ENCODE measurements around the gene CACNA1H. TPM values are rescaled to one million over a fixed set of nuclear protein-coding genes. Genes with fewer than 3 reads are reported as not detected.

CACNA1H gene
- total and polyA plus RNA-seq, 11 donors = 1.6 to 14.6 (median 3.2) TPM

- H3K36me3 ChIP-seq = no peaks in the 10 kb centered on the region
- peaks cover 0 to 33% (median 3%) of the 10 kb centered on the region in 9 donors for H3K27me3 ChIP-seq
- ATAC-seq (no peak), DNase-seq (no peak)
- H3K4me1 ChIP-seq = no peaks in the 10 kb centered on the region
- intact Hi-C loops (cut with DNase I) = no loop called here
- no peak overlapping the region for H3K27ac ChIP-seq
- no peak for TF ChIP-seq POLR2A (IDR thresholded peaks at IDR 0.05)
- TF ChIP-seq, protein P1, sequence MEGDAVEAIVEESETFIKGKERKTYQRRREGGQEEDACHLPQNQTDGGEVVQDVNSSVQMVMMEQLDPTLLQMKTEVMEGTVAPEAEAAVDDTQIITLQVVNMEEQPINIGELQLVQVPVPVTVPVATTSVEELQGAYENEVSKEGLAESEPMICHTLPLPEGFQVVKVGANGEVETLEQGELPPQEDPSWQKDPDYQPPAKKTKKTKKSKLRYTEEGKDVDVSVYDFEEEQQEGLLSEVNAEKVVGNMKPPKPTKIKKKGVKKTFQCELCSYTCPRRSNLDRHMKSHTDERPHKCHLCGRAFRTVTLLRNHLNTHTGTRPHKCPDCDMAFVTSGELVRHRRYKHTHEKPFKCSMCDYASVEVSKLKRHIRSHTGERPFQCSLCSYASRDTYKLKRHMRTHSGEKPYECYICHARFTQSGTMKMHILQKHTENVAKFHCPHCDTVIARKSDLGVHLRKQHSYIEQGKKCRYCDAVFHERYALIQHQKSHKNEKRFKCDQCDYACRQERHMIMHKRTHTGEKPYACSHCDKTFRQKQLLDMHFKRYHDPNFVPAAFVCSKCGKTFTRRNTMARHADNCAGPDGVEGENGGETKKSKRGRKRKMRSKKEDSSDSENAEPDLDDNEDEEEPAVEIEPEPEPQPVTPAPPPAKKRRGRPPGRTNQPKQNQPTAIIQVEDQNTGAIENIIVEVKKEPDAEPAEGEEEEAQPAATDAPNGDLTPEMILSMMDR (IDR thresholded peaks at IDR 0.05) = no peak
- H3K4me3 ChIP-seq = no peak overlapping the region
- WGBS, 4 donors = 31 to 61% (median 47%) methylated on average over 10 to 17 of the region's 17 CpGs
- no peaks in the 10 kb centered on the region for H3K9me3 ChIP-seq
Observed at GRCh38 chr16:1126044-1126443, 26.9 kb upstream of the CACNA1H start.

DNA sequence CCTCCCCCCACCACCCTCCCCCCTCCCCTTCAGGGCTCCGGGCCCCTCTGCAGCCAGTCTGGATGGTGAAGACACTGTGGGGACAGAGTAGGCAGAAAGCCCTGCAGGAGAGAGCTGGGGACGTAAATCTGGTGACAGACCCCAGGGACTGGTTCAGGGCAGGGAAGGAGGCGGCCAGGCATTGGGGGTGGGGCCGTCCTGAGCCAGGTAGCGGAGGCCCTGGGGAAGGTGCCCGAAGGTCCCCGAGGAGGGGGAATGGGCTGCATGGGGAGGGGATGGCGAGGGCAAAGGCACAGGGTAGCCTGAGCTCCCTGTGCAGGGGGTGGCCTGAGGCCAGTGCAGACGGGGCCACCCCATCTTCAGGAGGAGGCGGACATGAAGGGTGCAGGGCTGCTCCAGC lies 26.3 kb upstream of the CACNA1H start:
- ATAC-seq (no peak), DNase-seq (no peak)
- Histone ChIP-seq H3K4me1 (no peaks in the 10 kb centered on the region), H3K27me3 (peaks cover 0 to 33% (median 3%) of the 10 kb centered on the region in 9 donors), H3K27ac (no peak overlapping the region), H3K4me3 (no peak overlapping the region), H3K36me3 (no peaks in the 10 kb centered on the region), H3K9me3 (no peaks in the 10 kb centered on the region)
- WGBS, 4 donors = 31 to 48% (median 37%) methylated on average over 10 of the region's 10 CpGs
- intact Hi-C loops (cut with DNase I) = no loop called here
- TF ChIP-seq, protein P1 (IDR thresholded peaks at IDR 0.05) = no peak
- no peak for TF ChIP-seq POLR2A (IDR thresholded peaks at IDR 0.05)

DNA sequence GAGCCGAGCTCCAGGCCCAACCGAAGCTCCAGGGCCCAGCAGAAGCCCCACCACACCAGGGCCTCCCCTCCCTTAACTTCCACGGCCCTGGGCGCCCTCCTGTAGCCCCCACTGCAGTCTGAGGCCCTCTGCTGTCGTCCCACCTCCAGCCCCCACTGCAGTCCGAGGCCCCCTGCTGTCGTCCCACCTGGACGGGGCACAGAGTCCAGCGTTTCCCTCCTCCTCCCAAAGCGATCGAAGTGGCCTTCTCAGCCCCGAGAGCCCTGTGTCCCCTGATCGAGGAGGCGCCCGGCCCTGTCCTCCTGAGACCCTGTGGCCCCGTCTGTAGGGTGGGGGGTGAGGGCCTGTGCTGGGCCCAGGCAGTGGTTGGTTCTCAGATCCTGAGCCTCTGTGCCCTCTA lies 25.8 kb upstream of the CACNA1H start:
- H3K27ac ChIP-seq = no peak overlapping the region
- H3K4me1 ChIP-seq = no peaks in the 10 kb centered on the region
- no peaks in the 10 kb centered on the region for H3K36me3 ChIP-seq
- H3K27me3 ChIP-seq = peaks cover 0 to 33% (median 3%) of the 10 kb centered on the region in 9 donors
- 43 to 50% (median 48%) methylated on average over 11 to 16 of the region's 16 CpGs for WGBS, 4 donors
- H3K9me3 ChIP-seq = no peaks in the 10 kb centered on the region
- intact Hi-C loops (cut with DNase I) = no loop called here
- H3K4me3 ChIP-seq = no peak overlapping the region
- DNase-seq (no peak), ATAC-seq (no peak)
- no peak for TF ChIP-seq POLR2A (IDR thresholded peaks at IDR 0.05)
- TF ChIP-seq, protein P1 (IDR thresholded peaks at IDR 0.05) = no peak

DNA sequence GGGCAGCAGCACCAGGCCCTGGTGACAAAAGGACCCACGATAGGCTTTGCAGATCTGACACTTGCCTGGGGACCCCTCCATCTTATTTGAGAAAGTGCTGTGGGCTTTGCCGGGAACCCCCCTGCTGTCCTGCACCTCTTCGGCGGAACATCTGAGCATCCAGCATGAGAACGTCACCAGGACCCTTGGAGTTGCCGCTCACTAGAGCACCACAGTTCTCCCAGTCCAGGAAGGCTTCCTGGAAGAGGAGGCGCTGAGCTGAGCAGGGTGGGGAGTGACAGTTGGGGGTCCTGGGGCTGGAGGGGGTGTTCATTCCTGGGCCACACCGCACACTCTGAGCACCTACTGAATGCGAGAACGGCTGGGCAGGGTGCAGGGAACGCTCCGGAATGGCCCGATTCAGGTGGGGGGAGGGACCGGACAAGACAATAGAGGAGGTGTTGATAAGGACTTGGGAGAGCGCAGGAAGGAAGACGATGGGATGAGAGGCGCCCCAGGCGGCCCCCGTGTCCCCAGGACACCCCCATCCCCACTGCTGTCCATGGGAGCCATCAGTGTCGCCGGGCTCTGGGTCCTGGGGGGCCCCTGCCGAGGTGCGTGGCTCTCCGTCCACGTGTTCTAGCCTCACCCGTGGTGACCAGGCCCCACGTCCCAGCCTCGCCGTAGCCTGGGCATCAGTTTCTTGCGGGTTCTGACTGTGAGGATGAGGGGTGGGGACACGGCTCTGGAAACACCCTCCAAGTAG lies 24.8 kb upstream of the CACNA1H start:
- ATAC-seq = no peak
- H3K36me3 ChIP-seq = no peaks in the 10 kb centered on the region
- no peak for TF ChIP-seq POLR2A (IDR thresholded peaks at IDR 0.05)
- TF ChIP-seq, protein P1 (IDR thresholded peaks at IDR 0.05) = no peak
- WGBS, 4 donors = 76 to 87% (median 86%) methylated on average over 20 to 31 of the region's 31 CpGs
- H3K4me3 ChIP-seq = no peak overlapping the region
- no peaks in the 10 kb centered on the region for H3K4me1 ChIP-seq
- no peak for DNase-seq
- no peak overlapping the region for H3K27ac ChIP-seq
- no peaks in the 10 kb centered on the region for H3K9me3 ChIP-seq
- H3K27me3 ChIP-seq = peaks cover 0 to 33% (median 3%) of the 10 kb centered on the region in 9 donors
- intact Hi-C loops (cut with DNase I) = no loop called here

All from heart left ventricle (tissue), 16 donors.